Stimulated activated CD8-positive, alpha-beta memory T cell treated with anti-CD3 and anti-CD28 coated beads, Interleukin-2, amount 100 ng/mL, for 48 hours (primary cell): ENCODE data around the gene PNLIPRP2.

Source experiments
- DNase-seq, 2 donors: peaks; one replicate each; pipeline ENCODE4 v3.0.0-alpha.2; 2020; ENCODE audit warnings: low read depth in 2 of 2

The PNLIPRP2 gene

GRCh38 chr10:116612107-116612769 is 8.5 kb upstream of the PNLIPRP2 start:
- DNase-seq: no peak

GRCh38 chr10:116613471-116613870 is 7.3 kb upstream of the PNLIPRP2 start:
- no peak for DNase-seq

- no peak for DNase-seq
Observed at GRCh38 chr10:116614796-116615195, 6.0 kb upstream of the PNLIPRP2 start.

GRCh38 chr10:116615199-116615776 is 5.5 kb upstream of the PNLIPRP2 start:
- no peak for DNase-seq

- no peak for DNase-seq
Observed at GRCh38 chr10:116621476-116621875, 723 bp downstream of the PNLIPRP2 start.

GRCh38 chr10:116621934-116622655 is 1.3 kb downstream of the PNLIPRP2 start:
- no peak for DNase-seq

GRCh38 chr10:116625845-116626244 is 5.1 kb downstream of the PNLIPRP2 start:
- no peak for DNase-seq

- no peak for DNase-seq
Observed at GRCh38 chr10:116626815-116627214, 6.1 kb downstream of the PNLIPRP2 start.

GRCh38 chr10:116627386-116627933 is 6.7 kb downstream of the PNLIPRP2 start:
- DNase-seq: no peak

- no peak for DNase-seq
Observed at GRCh38 chr10:116629340-116629739, 8.6 kb downstream of the PNLIPRP2 start.

- no peak for DNase-seq
Observed at GRCh38 chr10:116630020-116630419, 9.3 kb downstream of the PNLIPRP2 start.

- no peak for DNase-seq
Observed at GRCh38 chr10:116631871-116632295, 11.1 kb downstream of the PNLIPRP2 start.

GRCh38 chr10:116632596-116633215 is 12.0 kb downstream of the PNLIPRP2 start:
- no peak for DNase-seq

- no peak for DNase-seq
Observed at GRCh38 chr10:116633216-116633600, 12.5 kb downstream of the PNLIPRP2 start.

- DNase-seq: no peak
Observed at GRCh38 chr10:116634126-116634975, 13.6 kb downstream of the PNLIPRP2 start.

GRCh38 chr10:116636385-116636784 is 15.6 kb downstream of the PNLIPRP2 start:
- DNase-seq: no peak

- no peak for DNase-seq
Observed at GRCh38 chr10:116636976-116637375, 16.2 kb downstream of the PNLIPRP2 start.

- no peak for DNase-seq
Observed at GRCh38 chr10:116637830-116638229, 17.1 kb downstream of the PNLIPRP2 start.

- no peak for DNase-seq
Observed at GRCh38 chr10:116646502-116646901, 25.7 kb downstream of the PNLIPRP2 start.

- no peak for DNase-seq
Observed at GRCh38 chr10:116648903-116649302, 28.1 kb downstream of the PNLIPRP2 start.

GRCh38 chr10:116653885-116654284 is 33.1 kb downstream of the PNLIPRP2 start:
- no peak for DNase-seq
